HepG2 (cell line): Measurements from ENCODE around the gene CEACAM16.

Source experiments
- CHD2 ChIP-seq: IDR thresholded peaks from 2 replicates; pipeline ENCODE4 v1.6.1; 2011; ENCODE audit warnings: low read depth, low read length, improper control_type of control experiment
- EP300 ChIP-seq, 3 experiments: sonication (generic) in 1 of 3; formaldehyde crosslinking in 1 of 3; IDR thresholded peaks; 2 replicates each; pipeline versions ENCODE4 v1.5.1 to v1.6.1; 2011 to 2020; ENCODE audit warnings: low read depth in 2 of 3, low read length in 2 of 3, borderline replicate concordance in 1 of 3, improper control_type of control experiment in 1 of 3, mild to moderate bottlenecking in 1 of 3, missing genetic modification reagents in 1 of 3, moderate library complexity in 1 of 3
- PHF20 ChIP-seq: sonication (generic); formaldehyde crosslinking; IDR thresholded peaks from 2 replicates; pipeline ENCODE4 v1.5.0; 2020; ENCODE audit warnings: mild to moderate bottlenecking, missing genetic modification reagents
- RELA ChIP-seq: sonication (generic); formaldehyde crosslinking; IDR thresholded peaks from 2 replicates; pipeline ENCODE4 v1.4.0; 2020; ENCODE audit warnings: missing genetic modification reagents
- TF ChIP-seq, protein P1 (sequence below): sonication (generic); formaldehyde crosslinking; IDR thresholded peaks from 2 replicates; pipeline ENCODE4 v1.4.0; 2020; ENCODE audit warnings: missing genetic modification reagents
- TF ChIP-seq, protein P2 (sequence below): sonication (generic); formaldehyde crosslinking; IDR thresholded peaks from 2 replicates; pipeline ENCODE4 v1.5.0; 2020; ENCODE audit warnings: missing genetic modification reagents, mild to moderate bottlenecking, borderline replicate concordance

DNA sequence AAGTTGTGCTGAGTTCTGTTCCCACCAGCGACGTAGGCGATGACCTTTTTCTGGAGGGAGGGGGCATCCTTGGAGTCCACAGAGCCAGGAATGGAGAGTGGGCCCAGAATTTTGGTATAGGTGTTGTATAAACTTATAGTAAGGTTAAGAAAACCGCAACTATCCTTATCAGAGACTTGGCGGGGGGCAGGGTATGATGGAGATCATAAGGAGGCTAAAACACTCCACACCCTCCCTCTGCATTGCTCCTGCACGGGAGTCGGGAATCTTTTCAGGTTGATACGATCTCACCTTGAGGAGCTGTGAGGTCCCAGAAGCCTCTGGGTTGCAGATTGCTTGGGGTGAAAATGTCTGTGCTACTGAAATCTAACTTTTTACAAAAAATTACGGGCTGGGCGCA is 34.0 kb upstream of the CEACAM16 start:
- TF ChIP-seq, protein P1, sequence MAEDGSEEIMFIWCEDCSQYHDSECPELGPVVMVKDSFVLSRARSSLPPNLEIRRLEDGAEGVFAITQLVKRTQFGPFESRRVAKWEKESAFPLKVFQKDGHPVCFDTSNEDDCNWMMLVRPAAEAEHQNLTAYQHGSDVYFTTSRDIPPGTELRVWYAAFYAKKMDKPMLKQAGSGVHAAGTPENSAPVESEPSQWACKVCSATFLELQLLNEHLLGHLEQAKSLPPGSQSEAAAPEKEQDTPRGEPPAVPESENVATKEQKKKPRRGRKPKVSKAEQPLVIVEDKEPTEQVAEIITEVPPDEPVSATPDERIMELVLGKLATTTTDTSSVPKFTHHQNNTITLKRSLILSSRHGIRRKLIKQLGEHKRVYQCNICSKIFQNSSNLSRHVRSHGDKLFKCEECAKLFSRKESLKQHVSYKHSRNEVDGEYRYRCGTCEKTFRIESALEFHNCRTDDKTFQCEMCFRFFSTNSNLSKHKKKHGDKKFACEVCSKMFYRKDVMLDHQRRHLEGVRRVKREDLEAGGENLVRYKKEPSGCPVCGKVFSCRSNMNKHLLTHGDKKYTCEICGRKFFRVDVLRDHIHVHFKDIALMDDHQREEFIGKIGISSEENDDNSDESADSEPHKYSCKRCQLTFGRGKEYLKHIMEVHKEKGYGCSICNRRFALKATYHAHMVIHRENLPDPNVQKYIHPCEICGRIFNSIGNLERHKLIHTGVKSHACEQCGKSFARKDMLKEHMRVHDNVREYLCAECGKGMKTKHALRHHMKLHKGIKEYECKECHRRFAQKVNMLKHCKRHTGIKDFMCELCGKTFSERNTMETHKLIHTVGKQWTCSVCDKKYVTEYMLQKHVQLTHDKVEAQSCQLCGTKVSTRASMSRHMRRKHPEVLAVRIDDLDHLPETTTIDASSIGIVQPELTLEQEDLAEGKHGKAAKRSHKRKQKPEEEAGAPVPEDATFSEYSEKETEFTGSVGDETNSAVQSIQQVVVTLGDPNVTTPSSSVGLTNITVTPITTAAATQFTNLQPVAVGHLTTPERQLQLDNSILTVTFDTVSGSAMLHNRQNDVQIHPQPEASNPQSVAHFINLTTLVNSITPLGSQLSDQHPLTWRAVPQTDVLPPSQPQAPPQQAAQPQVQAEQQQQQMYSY (CRISPR knock-in tag), result no peak
- TF ChIP-seq, protein P2, sequence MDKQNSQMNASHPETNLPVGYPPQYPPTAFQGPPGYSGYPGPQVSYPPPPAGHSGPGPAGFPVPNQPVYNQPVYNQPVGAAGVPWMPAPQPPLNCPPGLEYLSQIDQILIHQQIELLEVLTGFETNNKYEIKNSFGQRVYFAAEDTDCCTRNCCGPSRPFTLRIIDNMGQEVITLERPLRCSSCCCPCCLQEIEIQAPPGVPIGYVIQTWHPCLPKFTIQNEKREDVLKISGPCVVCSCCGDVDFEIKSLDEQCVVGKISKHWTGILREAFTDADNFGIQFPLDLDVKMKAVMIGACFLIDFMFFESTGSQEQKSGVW (CRISPR knock-in tag), result no peak
- TF ChIP-seq EP300 (IDR thresholded peaks at IDR 0.05; ENCODE audit: low read depth in 2 of 2, low read length in 2 of 2) (no peak), EP300 (CRISPR knock-in tag; IDR thresholded peaks at IDR 0.05; ENCODE audit: borderline replicate concordance) (no peak), PHF20 (CRISPR knock-in tag) (no peak), RELA (CRISPR knock-in tag) (no peak), CHD2 (no peak)
